HG03064 (cell line): ENCODE data around the gene TMEM178B.

Experiments used
- ATAC-seq: cut with Tn5 transposase; IDR thresholded peaks from one replicate; pipeline ENCODE4 v1.9.1; 2021; ENCODE audit warnings: low read depth; ENCODE audit not compliant: unreplicated experiment

The TMEM178B gene

GRCh38 chr7:141452911-141453310, 379.0 kb downstream of the TMEM178B start:
- no peak for ATAC-seq

- ATAC-seq, result no peak
Observed at GRCh38 chr7:141454338-141454737, 380.5 kb downstream of the TMEM178B start.

GRCh38 chr7:141455723-141456122, 381.9 kb downstream of the TMEM178B start:
- no peak for ATAC-seq

- ATAC-seq, result no peak
Observed at GRCh38 chr7:141456298-141456697, 382.4 kb downstream of the TMEM178B start.

- no peak for ATAC-seq
Observed at GRCh38 chr7:141456711-141457110, 382.8 kb downstream of the TMEM178B start.

- ATAC-seq, result no peak
Observed at GRCh38 chr7:141460781-141461715, 387.2 kb downstream of the TMEM178B start.

- no peak for ATAC-seq
Observed at GRCh38 chr7:141461924-141462323, 388.1 kb downstream of the TMEM178B start.

GRCh38 chr7:141462958-141463357, 389.1 kb downstream of the TMEM178B start:
- no peak for ATAC-seq

GRCh38 chr7:141463986-141464385, 390.1 kb downstream of the TMEM178B start:
- no peak for ATAC-seq

GRCh38 chr7:141464551-141464950, 390.7 kb downstream of the TMEM178B start:
- ATAC-seq, result no peak

- ATAC-seq, result no peak
Observed at GRCh38 chr7:141466151-141466904, 392.5 kb downstream of the TMEM178B start.

GRCh38 chr7:141468341-141468740, 394.5 kb downstream of the TMEM178B start:
- no peak for ATAC-seq

GRCh38 chr7:141475679-141476078, 401.8 kb downstream of the TMEM178B start:
- no peak for ATAC-seq

GRCh38 chr7:141477865-141478264, 404.0 kb downstream of the TMEM178B start:
- no peak for ATAC-seq

GRCh38 chr7:141478845-141479244, 405.0 kb downstream of the TMEM178B start:
- ATAC-seq, result no peak

- ATAC-seq, result no peak
Observed at GRCh38 chr7:141480953-141481352, 407.1 kb downstream of the TMEM178B start.

GRCh38 chr7:141481971-141482370, 408.1 kb downstream of the TMEM178B start:
- no peak for ATAC-seq

- ATAC-seq, result no peak
Observed at GRCh38 chr7:141483044-141483443, 409.2 kb downstream of the TMEM178B start.

- ATAC-seq, result no peak
Observed at GRCh38 chr7:141484907-141485306, 411.0 kb downstream of the TMEM178B start.

GRCh38 chr7:141486959-141487358, 413.1 kb downstream of the TMEM178B start:
- no peak for ATAC-seq

- no peak for ATAC-seq
Observed at GRCh38 chr7:141490474-141490873, 416.6 kb downstream of the TMEM178B start.

GRCh38 chr7:141495057-141495456, 421.2 kb downstream of the TMEM178B start:
- ATAC-seq, result no peak
